ENCODE data around the gene PAK5. TPM values are rescaled to one million over a fixed set of nuclear protein-coding genes. Genes with fewer than 3 reads are reported as not detected.

The PAK5 gene
- total RNA-seq, 1 donor from 2014 or later: 0.25 TPM

DNA sequence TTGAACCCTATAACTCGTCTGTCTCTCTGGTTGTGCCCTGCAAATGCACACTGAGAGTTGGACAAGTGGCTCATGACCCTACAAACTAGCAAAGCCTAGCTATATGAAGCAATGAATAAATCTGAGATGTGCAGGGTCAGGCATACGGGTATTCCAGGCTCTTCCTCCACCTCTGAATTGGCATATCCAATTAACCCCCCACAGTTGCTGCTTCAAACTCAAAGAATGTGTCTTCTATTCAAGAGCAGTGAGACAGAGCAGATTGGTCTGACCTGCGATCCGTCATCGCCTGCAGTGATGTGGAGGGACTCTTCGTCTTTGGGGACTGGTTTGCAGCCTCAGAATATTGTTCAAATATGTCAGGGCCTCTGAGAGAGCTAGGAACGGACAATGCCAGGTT, 264.7 kb downstream of the PAK5 start:
- no peaks in the 10 kb centered on the region for H3K9me3 ChIP-seq
- no peaks in the 10 kb centered on the region for H3K27me3 ChIP-seq
- intact Hi-C loops (cut with DNase I): no loop called here
- no peaks in the 10 kb centered on the region for H3K36me3 ChIP-seq
- TF ChIP-seq POLR2AphosphoS5 (IDR thresholded peaks at IDR 0.05; ENCODE audit: insufficient read depth in 1 of 2, low read depth in 1 of 2) (no peak), POLR2A (IDR thresholded peaks at IDR 0.05) (no peak)
- TF ChIP-seq, protein P1, sequence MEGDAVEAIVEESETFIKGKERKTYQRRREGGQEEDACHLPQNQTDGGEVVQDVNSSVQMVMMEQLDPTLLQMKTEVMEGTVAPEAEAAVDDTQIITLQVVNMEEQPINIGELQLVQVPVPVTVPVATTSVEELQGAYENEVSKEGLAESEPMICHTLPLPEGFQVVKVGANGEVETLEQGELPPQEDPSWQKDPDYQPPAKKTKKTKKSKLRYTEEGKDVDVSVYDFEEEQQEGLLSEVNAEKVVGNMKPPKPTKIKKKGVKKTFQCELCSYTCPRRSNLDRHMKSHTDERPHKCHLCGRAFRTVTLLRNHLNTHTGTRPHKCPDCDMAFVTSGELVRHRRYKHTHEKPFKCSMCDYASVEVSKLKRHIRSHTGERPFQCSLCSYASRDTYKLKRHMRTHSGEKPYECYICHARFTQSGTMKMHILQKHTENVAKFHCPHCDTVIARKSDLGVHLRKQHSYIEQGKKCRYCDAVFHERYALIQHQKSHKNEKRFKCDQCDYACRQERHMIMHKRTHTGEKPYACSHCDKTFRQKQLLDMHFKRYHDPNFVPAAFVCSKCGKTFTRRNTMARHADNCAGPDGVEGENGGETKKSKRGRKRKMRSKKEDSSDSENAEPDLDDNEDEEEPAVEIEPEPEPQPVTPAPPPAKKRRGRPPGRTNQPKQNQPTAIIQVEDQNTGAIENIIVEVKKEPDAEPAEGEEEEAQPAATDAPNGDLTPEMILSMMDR (IDR thresholded peaks at IDR 0.05): no peak
- no peaks in the 10 kb centered on the region for H3K4me1 ChIP-seq
- no peak overlapping the region for H3K4me3 ChIP-seq
- no peak overlapping the region for H3K27ac ChIP-seq
- no peak for DNase-seq (ENCODE audit: extremely low spot score in 2 of 2)

DNA sequence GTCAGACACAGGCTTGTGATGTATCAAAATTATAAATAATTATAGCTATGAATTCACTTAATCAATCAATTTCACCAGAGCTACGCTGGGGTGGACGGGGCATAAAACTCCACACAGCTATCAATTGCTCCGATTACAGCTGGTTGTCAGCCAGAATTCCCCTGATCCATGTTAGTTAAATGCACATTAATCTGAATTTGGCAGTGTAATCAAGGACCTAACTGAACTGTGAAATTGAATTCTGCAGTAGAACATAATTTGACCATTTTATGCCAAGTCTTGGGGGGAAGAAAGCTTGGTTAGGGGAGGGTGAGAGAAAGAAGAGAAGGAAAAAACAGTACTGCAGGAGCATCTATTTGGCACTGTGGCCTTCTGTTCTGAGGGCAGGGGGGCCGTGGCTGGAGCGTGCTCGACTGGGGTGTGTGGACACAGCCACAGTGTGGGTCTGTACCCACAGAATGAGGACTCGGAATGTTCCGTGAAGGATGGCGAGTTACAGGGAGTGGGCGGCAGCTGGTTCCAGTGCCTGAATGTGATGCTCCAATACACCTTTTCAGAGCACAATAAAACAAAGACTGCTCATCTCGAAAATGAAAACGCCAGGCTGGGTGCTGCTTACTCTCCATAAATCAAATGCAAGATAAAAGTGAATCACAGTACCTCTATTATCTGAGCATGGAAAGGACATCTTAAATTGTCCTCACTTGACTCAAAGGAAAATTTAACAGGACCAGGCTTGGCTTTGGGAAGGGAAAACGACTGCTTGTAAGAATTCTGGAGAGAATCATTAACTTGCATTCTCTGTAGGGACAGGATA, 265.3 kb downstream of the PAK5 start:
- no peak for DNase-seq (ENCODE audit: extremely low spot score in 2 of 2)
- Histone ChIP-seq H3K9me3 (no peaks in the 10 kb centered on the region), H3K27me3 (no peaks in the 10 kb centered on the region), H3K4me1 (no peaks in the 10 kb centered on the region), H3K4me3 (no peak overlapping the region), H3K36me3 (no peaks in the 10 kb centered on the region), H3K27ac (no peak overlapping the region)
- intact Hi-C loops (cut with DNase I): no loop called here
- TF ChIP-seq POLR2A (IDR thresholded peaks at IDR 0.05): no peak
- no peak for TF ChIP-seq POLR2AphosphoS5 (IDR thresholded peaks at IDR 0.05; ENCODE audit: insufficient read depth in 1 of 2, low read depth in 1 of 2)
- TF ChIP-seq, protein P1 (IDR thresholded peaks at IDR 0.05): no peak

DNA sequence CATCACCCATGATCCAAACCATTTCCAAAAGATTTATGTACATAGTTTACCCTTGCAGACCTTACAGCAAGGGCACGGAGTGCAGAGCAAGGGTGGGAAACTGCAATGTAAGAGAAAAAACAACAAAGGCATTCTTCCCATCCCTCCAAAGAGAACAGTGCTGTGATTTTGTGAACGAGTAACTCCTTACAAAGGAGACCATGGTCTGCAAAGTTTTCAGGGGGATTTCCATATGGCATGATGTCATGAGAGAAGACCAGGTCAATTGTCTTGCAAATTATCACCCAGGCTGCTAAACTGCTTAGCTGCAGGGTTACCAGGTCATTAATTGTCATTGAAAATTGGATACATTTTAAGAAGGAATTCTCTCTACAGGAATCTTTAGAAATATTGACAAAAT, 266.2 kb downstream of the PAK5 start:
- Histone ChIP-seq H3K36me3 (no peaks in the 10 kb centered on the region), H3K27ac (no peak overlapping the region), H3K4me1 (no peaks in the 10 kb centered on the region), H3K4me3 (no peak overlapping the region), H3K27me3 (no peaks in the 10 kb centered on the region), H3K9me3 (no peaks in the 10 kb centered on the region)
- intact Hi-C loops (cut with DNase I): no loop called here
- DNase-seq (ENCODE audit: extremely low spot score in 2 of 2): no peak
- TF ChIP-seq, protein P1 (IDR thresholded peaks at IDR 0.05): no peak
- TF ChIP-seq POLR2AphosphoS5 (IDR thresholded peaks at IDR 0.05; ENCODE audit: insufficient read depth in 1 of 2, low read depth in 1 of 2) (no peak), POLR2A (IDR thresholded peaks at IDR 0.05) (no peak)

DNA sequence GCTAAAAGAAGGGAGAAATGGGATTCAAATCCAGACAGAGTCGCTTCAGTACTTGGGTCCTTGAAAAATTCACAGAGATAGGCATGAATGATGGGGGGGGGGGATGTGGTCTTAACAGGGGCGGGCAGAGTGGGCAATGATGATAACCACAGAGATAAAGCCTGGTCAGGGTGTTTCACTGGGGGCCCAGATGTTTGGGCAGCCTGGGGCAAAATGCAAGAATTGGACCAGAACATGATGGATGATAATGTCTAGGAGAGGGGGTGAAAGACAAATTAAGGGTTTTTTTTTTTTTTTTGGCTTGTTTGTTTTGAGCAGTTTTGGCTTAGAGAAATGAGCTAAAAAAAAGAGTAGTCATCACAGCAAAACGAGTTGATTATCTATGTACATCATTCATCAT, 267.1 kb downstream of the PAK5 start:
- H3K4me3 ChIP-seq: no peak overlapping the region
- H3K27ac ChIP-seq: no peak overlapping the region
- intact Hi-C loops (cut with DNase I): no loop called here
- H3K36me3 ChIP-seq: no peaks in the 10 kb centered on the region
- no peaks in the 10 kb centered on the region for H3K27me3 ChIP-seq
- no peaks in the 10 kb centered on the region for H3K9me3 ChIP-seq
- no peak for DNase-seq (ENCODE audit: extremely low spot score in 2 of 2)
- TF ChIP-seq POLR2A (IDR thresholded peaks at IDR 0.05) (no peak), POLR2AphosphoS5 (IDR thresholded peaks at IDR 0.05; ENCODE audit: insufficient read depth in 1 of 2, low read depth in 1 of 2) (no peak)
- TF ChIP-seq, protein P1 (IDR thresholded peaks at IDR 0.05): no peak
- H3K4me1 ChIP-seq: no peaks in the 10 kb centered on the region

- intact Hi-C loops (cut with DNase I): no loop called here
- Histone ChIP-seq H3K9me3 (no peaks in the 10 kb centered on the region), H3K36me3 (no peaks in the 10 kb centered on the region), H3K4me3 (no peak overlapping the region), H3K4me1 (no peaks in the 10 kb centered on the region), H3K27me3 (no peaks in the 10 kb centered on the region), H3K27ac (no peak overlapping the region)
- TF ChIP-seq POLR2A (IDR thresholded peaks at IDR 0.05): no peak
- TF ChIP-seq, protein P1 (IDR thresholded peaks at IDR 0.05): no peak
- no peak for TF ChIP-seq POLR2AphosphoS5 (IDR thresholded peaks at IDR 0.05; ENCODE audit: insufficient read depth in 1 of 2, low read depth in 1 of 2)
- no peak for DNase-seq (ENCODE audit: extremely low spot score in 2 of 2)
These were observed 268.3 kb downstream of the PAK5 start for GRCh38 chr20:9570612-9571011.
